GM18909 (cell line): Measurements from ENCODE around the gene SYNC.
"Not testable (repeated sequence)": the region's sequence is repeated elsewhere in the genome, so short reads cannot be mapped to it uniquely, and the experiment has no call there.

Experiments
- ATAC-seq: cut with Tn5 transposase; IDR thresholded peaks from one replicate; pipeline ENCODE4 v1.9.1; 2021; ENCODE audit warnings: mild to moderate bottlenecking; ENCODE audit not compliant: unreplicated experiment, poor library complexity

SYNC gene

DNA sequence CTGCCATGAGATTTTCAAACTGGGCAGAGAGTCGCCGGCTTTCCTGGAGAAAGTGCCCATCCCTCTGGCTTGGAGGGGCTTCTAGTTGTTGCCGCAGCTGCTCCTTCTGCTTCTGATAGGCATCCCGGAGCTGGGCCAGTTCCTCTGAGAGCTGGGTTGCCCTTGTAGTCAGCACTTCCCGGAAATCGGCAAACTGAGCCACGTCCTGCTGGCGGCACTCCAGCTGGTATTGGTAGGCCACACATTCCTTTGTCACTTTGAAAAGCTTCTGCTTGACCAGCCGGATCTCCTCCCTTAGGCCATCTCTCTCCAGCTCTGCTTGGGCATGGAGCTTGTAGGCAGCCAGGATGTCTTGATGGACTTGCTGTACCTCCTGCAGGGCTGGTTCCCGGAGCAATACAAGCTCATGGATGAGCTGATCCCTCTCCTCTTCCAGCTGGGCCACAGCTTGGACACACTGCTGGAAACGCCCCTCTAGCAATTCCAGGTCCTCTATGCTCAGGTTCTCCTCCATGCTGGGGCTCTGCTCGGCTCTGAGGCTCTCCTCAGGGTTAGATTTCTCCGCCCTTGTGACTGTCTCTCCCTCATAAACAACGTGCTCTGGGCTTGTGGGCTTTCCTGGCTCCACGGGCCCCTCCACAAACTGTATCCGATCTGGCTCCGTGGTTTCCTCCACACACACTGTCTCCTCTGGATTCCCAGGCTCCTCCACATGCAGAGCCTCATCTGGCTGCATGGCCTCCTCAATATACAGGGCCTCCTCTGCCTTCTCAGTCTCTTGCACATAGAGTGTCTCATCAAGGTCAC, 7.3 kb downstream of the SYNC start:
- ATAC-seq: no peak

DNA sequence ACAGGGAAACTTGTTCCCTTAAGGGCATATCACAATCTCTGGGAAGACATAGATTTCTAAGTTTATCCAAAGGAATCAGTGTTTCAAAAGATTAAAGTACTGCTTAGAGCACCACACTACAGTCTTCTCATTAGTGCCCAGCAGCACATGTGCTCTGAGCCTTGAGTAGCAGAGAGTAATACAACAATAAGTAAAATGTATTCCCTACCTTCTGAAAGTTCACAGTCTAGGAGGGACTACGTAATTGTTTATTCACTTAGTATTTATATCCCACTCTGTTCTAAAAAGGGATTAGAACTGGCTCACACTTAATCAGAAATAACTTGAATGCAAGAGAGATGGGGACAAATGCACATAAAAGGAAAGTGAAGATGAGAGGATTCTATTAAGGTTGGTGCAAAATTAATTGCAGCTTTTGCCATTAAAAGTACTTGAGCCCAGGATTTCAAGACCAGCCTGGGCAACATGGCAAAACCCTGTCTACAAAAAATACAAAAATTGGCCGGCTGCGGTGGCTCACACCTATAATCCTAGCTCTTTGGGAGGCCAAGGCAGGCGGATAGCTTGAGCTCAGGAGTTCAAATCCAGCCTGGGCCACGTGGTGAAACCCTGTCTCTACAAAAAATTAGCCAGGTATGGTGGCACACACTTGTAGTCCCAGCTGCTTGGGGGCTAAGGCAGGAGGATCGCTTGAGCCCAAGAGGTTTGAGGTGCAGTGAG, 9.0 kb downstream of the SYNC start:
- ATAC-seq: no peak

DNA sequence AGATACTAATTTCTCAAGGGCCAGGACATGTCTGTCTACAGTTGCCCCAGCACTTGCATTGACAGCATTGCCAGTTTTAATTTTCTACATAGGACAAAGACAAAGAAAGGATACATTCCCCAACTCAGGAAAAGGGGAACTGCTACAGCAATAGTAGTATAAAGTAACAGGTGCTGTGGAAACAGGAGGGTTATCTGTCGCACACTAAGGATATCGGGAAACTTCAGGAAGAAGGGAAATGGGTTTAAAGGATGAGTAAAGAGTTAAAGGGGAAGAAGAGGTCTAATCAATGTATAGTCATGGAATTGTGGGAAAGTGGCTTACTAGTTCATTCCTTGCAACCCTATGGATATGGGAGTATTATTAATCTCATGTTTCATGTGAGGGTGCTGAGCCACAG, 16.2 kb downstream of the SYNC start:
- no peak for ATAC-seq

DNA sequence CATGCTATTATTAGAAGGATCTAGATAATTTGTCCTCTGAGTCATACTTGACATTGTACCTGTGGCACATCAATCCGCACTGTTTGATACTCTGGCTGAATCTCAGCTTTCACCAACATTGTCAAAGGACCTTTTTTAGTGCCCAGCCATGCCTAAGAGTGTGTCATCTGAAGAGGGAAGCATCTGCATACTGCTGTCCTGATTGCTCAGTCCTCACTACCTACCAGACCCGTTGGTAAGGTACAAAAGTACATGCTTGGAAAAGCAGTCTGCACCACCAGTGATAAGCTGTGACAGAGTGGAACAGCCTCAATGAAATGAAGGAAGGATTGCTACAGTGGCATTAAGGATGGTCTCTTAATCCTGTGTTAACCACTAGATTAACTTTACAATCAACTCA, 17.1 kb downstream of the SYNC start:
- no peak for ATAC-seq

DNA sequence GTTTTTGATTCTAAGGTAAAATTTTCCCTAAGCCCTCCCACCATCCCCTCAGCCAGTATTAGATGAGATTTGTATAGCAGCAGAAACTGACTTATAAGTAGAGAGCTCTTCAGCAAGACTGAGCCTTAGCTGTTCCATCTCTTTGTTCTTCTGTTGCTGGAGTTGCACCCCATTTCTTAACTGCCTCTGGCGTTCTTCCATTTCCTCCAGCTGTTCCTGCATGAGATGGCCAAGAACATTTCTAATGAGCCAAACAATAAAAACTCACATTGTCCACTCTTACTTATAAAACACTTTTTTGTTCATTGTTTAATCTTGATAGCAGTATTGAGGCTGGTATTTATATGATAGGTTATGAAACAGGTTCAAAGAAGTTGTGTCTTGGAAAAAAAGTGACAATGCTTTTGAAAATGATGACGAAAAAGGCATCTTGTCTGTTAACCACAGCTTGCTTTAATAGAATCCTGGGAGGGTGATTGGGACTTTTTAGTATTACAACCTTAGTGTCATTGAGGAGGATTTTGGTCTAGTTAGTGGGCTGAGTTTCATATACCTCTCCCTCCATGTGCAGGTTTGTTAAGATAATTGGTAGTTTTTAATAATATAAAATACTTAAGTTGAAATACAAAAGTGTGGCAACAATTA, 18.3 kb downstream of the SYNC start:
- no peak for ATAC-seq

DNA sequence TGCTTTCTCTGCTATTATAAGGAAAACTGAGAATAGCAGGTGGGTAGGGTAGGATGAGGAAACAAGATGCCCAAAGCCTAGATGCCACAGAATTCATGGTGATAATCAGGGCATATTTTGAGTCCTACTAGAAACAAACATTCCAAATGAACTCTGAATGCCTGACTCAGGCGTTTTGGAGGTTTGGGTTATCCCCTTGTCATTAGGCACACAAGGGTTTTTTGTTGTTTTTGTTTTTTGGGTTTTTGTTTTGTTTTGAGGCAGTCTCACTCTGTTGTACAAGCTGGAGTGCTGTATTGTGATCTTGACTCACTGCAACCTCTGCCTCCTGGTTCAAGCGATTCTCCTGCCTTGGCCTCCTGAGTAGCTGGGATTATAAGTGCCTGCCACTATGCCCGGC, 19.2 kb downstream of the SYNC start:
- no peak for ATAC-seq

DNA sequence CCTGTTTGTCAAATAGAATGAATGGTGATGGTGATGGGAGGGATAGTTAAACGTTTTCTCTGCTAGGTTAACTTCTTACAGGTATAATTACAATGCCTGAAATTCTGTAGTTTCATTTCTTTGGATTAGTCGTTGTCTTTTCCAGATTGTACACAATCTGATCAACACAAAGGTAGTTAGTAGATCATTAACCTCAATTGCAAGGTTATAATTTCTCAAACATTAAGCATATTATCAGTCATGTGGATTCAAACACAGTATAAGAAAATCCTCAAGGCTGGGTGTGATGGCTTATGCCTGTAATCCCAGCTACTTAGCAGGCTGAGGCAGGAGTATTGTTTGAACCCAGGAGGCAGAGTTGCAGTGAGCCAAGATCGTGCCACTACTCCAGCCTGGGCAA, 20.6 kb downstream of the SYNC start:
- no peak for ATAC-seq

DNA sequence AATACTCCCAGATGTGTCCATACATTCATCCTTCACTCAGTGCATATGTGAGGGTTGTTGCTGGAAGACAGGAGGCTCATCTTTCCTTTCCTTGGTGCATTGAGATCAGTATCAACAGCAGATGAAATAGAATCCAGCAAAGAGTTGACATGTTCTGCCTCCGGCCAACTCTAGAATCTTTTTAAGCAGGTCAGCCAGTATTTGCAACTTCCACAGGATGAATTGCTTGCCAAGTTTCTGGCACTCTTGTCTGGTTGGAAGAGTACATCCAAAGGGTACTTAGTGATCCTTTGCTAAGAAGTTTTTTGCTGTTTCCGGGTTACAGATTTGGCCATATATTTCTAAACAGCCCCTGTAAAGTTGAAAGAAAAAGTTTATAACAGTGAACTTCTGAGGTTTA, 21.1 kb downstream of the SYNC start:
- ATAC-seq: no peak

DNA sequence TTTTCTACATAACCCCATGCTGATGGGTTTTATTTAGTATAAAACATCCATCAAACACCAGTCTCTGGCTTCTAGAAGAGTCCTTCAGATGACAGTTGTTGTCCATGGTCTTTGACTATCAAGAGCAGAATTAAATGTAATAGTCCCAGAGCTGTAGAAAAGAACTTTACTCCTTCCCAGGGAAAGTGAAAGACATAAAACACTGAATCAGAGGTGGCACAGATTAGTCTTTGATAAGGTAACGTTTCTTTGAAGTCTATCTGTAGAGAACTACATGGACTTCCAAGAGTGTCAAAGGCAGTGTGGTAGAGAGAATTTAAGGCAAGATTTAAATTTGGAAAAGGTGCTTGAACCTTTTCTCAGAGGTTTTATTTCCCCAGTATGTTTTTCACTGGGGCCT, 21.9 kb downstream of the SYNC start:
- no peak for ATAC-seq

DNA sequence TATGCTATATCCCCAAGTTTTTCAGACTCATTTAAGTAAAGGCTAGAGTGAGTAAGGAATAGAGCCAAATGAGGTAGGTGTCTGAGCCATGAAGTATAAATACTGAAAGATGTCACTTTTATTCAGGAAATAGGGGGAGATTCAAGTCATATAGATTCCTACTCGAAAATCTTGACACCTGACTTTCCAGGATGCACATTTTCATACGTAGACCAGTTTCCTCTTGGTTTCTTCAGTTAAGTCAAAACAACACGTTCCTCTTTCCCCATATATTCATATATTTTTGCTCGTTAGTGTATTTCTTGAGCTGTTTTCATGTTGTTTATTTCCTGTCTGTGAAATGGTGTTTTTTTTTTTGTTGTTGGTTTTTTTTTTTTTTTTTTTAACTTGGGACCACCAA, 22.6 kb downstream of the SYNC start:
- not testable (repeated sequence) for ATAC-seq

DNA sequence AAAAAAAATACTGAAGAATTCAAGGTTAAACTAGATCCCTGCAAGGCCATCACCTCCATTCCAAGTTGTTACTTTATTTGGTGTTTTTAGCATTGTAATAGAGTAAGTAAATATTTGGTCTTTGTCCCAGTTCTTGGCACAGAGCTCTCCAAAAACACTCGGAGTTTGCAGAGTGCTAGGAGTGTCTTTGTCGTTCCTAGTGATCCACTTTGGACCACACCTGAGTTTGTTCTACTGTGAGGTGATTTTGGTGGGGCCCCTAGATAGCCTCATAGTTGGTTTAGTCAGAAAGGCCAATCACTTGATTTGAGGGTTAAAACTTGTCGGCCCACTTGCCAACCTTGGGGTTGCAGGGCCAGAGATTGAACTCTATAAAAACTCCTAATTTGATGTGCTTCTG, 25.6 kb downstream of the SYNC start:
- ATAC-seq: no peak

DNA sequence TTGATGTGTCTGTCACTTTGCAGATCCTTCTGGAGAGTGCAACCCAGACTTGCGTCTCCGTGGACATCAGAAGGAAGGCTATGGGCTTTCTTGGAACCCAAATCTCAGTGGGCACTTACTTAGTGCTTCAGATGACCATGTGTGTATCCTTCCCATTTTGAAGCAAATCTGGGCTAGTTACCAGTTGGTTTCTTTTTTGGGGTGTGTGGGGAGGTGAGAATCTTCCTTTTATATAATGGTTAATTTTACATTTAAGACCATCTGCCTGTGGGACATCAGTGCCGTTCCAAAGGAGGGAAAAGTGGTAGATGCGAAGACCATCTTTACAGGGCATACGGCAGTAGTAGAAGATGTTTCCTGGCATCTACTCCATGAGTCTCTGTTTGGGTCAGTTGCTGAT, 33.9 kb downstream of the SYNC start:
- not testable (repeated sequence) for ATAC-seq

DNA sequence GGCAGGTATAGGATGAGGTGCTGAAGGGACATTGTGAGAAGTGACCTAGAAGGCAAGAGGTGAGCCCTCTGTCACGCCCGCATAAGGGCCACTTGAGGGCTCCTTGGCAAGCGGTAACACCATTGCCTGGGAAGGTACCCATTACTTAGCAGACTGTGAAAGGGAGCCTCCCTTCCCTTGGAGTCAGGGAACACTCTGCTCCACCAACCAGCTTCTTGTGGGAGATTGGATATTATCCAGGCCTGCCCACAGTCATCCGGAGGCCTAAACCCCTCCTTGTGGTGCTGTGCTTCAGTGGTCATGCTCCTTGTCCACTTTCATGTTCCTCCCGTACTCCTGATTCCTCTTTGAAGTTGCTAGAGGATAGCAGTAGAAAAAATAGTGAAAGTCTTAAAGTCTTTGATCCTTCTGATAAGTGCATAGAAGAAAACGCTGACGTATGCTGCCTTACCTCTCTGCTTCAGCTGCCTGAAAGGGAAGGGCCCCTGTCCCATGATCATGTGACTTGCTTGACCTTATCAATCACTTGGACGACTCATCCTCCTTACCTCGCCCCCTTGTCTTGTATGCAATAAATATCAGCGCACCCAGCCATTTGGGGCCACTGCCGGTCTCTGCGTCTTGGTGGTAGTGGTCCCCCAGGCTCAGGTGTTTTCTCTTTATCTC, 35.5 kb downstream of the SYNC start:
- ATAC-seq: no peak

DNA sequence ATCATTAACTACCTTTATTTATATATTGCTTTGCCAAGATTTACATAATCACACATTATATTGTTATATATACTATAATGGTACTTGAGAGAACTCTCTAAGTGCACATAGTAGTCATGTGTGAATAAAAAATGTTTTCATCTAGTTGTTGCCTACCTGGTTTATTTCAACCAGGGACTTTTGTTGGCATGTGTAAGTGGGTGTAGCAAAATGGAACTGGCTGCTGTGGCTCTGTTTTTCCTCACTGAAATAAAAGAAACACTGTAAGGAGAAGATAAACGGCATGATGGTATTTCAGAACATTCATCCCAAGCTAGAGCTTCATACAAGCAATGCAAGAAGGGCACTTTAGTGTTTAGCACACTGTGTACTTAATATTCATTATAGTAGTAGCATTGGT, 36.7 kb downstream of the SYNC start:
- ATAC-seq: no peak

DNA sequence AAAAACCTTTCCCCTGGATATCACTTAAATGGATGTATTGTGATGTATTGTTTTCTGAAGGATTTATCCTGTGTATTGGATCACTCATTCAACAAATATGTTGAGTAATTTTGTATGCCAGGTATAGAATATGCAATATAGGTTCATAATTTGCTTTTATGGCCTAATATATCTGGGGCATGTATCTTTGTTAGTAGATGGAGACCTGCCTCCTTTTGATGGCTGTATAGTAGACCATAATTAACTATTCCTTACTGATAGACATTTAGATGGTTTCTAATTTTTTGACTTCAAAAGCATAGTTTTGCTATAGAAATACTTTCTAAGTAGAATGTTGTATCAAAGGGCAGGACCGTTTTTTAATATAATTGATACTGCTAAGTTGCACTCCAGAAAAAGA, 43.0 kb downstream of the SYNC start:
- ATAC-seq: no peak

DNA sequence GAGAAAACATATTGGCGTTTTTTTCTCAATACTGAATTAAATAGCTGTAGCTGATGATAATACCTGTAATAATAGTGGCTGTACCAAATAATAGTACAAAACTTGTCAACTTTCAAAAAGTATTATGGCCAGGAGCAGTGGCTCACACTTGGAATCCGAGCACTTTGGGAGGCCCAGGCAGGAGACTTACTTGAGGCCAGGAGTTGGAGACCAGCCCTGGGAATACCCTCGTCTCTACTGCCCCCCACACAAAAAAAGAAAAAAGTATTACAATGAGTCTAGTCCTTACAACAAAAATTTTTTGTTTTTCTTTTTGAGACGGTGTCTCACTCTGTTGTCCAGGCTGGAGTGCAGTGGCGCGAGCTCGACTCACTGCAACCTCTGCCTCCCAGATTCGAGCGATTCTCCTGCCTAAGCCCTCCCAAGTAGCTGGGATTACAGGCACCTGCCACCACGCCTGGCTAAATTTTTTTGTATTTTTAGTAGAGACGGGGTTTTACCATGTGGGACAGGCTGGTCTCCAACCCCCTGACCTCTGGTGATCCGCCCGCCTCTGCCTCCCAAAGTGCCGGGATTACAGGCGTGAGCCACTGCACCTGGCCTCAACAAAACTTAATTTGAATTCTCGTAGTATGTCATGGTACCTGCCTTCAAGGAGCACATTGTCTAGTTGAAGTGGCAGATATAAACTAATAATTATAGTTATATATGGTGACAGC, 50.2 kb downstream of the SYNC start:
- ATAC-seq: no peak

DNA sequence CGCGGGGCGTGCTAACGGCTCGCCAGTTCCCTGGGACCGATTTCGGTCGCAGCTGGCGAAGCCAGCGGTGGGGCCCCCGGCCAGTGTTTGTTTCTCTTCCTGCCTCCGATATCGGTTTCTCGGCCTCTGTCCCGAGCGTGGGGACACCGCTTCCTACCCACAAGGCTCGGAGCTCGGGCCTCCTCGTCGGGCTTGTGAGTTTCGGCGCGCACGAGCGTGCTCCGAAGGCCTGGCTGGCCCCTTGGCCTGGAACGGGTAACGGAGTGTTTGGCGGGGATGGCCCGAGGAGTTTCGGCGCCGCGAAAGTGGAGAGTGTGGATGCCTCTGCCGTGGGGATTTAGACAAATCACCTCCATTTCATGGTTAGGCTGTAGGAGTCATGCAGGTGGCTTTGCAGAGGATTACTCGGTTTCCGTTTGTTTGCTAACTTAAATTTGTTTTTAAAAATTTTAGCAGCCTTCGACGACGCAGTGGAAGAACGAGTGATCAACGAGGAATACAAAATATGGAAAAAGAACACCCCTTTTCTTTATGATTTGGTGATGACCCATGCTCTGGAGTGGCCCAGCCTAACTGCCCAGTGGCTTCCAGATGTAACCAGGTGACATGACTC, 51.0 kb downstream of the SYNC start:
- peak; percentile 22 for ATAC-seq

DNA sequence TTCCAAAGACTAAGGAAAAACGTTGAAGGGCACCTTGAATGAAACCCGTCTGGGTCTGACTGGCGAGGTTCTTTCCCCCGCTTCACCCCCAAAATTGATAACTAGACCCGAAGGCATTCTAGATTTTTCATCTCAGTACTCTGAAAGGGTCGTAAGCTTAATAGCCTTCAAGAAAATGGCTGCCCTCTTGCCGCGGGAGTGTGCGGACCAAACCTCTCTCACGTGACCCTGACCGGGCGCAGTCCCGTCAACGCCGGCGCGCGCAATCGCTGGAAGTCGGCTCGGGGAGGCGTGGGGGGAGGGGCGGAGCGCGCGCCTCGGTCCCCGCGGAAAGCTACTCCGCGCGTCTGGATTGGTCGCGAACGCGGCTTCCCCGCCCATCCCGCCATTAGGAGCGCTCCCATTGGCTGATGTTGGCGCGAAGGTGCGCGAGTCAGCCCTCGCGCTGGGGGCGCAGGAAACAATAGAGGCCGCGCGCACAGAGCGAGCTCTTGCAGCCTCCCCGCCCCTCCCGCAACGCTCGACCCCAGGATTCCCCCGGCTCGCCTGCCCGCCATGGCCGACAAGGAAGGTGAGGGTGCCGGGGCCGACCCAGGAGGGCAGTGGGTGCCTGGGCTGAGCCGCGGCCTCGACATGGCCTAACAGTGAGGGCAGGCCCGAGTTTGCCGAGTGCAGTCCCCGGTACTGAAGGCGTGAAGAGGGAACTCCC, 51.7 kb downstream of the SYNC start, which contains the start of gene RBBP4:
TSS of gene RBBP4 (plus strand) at position 457 of the 709 bp plus-strand sequence. CDS start at position 556, 99 bp downstream.
- ATAC-seq: peak; percentile 84

DNA sequence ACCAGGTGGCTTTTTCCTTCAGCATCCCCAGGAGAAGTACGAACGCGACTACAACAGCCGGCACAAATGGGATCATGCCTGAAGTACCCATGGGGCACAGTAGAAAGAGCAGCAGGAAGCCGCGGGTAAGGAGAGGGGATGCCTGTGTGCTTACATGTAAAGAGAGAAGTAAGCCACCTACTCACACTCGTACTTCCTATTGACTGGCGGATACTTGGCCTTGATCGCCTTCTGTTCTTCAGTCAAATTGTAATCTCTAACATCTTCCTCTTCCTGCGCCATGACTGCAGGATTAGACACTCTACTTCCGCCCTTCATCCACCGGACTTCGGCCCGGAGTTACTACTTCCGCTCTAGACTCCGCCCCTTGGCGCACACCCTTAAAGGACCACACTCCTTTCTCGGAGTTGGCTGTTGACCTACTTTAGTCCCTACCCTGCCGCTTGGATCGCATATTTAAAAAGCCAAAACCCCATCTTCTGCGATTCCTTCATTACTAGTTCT, 52.3 kb downstream of the SYNC start, which contains the start of gene ZBTB8OS:
TSS of gene ZBTB8OS (minus strand) at position 303 of the 504 bp plus-strand sequence. CDS start at position 282, 21 bp downstream.
- peak; percentile 66 for ATAC-seq
